Lower lobe of right lung (tissue), 2 donors: Measurements from ENCODE around the gene PPP6R2. TPM values are rescaled to one million over a fixed set of nuclear protein-coding genes. Genes with fewer than 3 reads are reported as not detected.
A peak's percentile ranks its signal among the peaks of the same experiment; 100 is the strongest.
"Not testable (repeated sequence)": the region's sequence is repeated elsewhere in the genome, so short reads cannot be mapped to it uniquely, and the experiment has no call there.

Source experiments
- ATAC-seq, 2 donors: fragments of 200-7000 bp; cut with Tn5 transposase; one replicate each; pipeline ENCODE4 v1.9.1; 2020 to 2022; ENCODE audit warnings: mild to moderate bottlenecking in 2 of 2, moderate library complexity in 2 of 2
- DNase-seq: peaks from one replicate; pipeline ENCODE4 v3.0.0-alpha.2; 2020
- H3K27ac ChIP-seq: fragments of 200-600 bp; one replicate; pipeline ENCODE4 v1.8.0; 2022
- H3K27me3 ChIP-seq: fragments of 200-600 bp; one replicate; pipeline ENCODE4 v1.8.0; 2022; ENCODE audit warnings: low read depth
- H3K36me3 ChIP-seq: fragments of 200-600 bp; one replicate; pipeline ENCODE4 v1.8.0; 2022; ENCODE audit warnings: mild to moderate bottlenecking
- H3K4me1 ChIP-seq: fragments of 200-600 bp; one replicate; pipeline ENCODE4 v1.8.0; 2022
- H3K4me3 ChIP-seq: fragments of 200-600 bp; one replicate; pipeline ENCODE4 v1.8.0; 2022; ENCODE audit warnings: mild to moderate bottlenecking
- H3K9me3 ChIP-seq: fragments of 200-600 bp; one replicate; pipeline ENCODE4 v1.8.0; 2022
- intact Hi-C: fragments of 100-400 bp; cut with DNase I; formaldehyde crosslinking; loops from one replicate; pipeline ENCODE4 v1.11.0; 2022
- total RNA-seq: library from RNA; stranded (reverse); fragmentation: NEBNext Ultra II Directional; extraction: Animal tissue kit (Norgen Biotek cat#: 25700); gene quantifications from one replicate; pipeline ENCODE4 v1.2.1, GENCODE V29; 2021
- TF ChIP-seq, protein P1 (sequence below): fragments of 200-600 bp; IDR thresholded peaks from one replicate; pipeline ENCODE4 v1.8.0; 2022; ENCODE audit warnings: antibody characterized with exemption, mild to moderate bottlenecking
- donor health status: DM: no; HTN: yes; CAD: no; lungs with severe emphysema.

Gene PPP6R2
- total RNA-seq, 1 donor from 2014 or later, result 52.5 TPM

DNA sequence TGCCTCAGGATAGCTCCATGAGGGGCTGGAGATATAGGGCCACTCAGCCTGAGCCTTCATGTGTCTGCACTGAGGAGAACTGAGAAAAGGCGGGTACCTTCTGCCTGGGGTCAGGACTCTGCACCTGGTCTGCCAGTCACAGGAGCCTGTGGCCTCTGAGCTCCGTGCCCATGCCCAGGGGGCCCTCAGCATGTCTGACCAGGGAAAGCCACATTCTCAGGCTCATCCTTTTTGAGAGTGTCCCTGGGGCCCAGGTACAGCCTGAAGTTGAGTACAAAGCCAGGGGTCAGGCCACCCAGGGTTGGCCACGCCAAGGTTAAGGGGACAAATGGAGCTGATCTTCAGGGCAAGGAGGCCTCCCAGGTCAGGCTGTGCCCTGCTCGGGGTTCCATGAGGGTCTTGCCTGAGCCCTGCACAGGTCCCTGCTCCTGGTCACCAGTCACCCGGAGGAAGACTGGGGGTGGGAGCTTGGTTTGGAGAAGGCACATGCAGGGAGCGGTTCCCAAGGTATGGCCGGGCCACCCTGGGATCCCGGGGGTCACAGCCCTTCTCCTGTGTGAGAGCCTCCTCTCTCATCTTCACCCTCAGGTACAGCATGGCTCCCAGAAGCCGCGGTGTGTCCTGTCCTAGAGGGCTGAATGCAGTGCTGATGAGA is 22.3 kb upstream of the PPP6R2 start:
- TF ChIP-seq, protein P1, sequence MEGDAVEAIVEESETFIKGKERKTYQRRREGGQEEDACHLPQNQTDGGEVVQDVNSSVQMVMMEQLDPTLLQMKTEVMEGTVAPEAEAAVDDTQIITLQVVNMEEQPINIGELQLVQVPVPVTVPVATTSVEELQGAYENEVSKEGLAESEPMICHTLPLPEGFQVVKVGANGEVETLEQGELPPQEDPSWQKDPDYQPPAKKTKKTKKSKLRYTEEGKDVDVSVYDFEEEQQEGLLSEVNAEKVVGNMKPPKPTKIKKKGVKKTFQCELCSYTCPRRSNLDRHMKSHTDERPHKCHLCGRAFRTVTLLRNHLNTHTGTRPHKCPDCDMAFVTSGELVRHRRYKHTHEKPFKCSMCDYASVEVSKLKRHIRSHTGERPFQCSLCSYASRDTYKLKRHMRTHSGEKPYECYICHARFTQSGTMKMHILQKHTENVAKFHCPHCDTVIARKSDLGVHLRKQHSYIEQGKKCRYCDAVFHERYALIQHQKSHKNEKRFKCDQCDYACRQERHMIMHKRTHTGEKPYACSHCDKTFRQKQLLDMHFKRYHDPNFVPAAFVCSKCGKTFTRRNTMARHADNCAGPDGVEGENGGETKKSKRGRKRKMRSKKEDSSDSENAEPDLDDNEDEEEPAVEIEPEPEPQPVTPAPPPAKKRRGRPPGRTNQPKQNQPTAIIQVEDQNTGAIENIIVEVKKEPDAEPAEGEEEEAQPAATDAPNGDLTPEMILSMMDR, result no peak
- Histone ChIP-seq H3K9me3 (no peaks in the 10 kb centered on the region), H3K36me3 (no peaks in the 10 kb centered on the region), H3K27me3 (no peaks in the 10 kb centered on the region), H3K27ac (no peak overlapping the region), H3K4me1 (peaks cover 3% of the 10 kb centered on the region), H3K4me3 (no peak overlapping the region)
- DNase-seq, result no peak
- intact Hi-C loops, result loop anchor here (10.0 kb wide), 1 partner anchor 46 kb away; the partner anchor contains the start of gene MAPK11
- ATAC-seq, result no peak

DNA sequence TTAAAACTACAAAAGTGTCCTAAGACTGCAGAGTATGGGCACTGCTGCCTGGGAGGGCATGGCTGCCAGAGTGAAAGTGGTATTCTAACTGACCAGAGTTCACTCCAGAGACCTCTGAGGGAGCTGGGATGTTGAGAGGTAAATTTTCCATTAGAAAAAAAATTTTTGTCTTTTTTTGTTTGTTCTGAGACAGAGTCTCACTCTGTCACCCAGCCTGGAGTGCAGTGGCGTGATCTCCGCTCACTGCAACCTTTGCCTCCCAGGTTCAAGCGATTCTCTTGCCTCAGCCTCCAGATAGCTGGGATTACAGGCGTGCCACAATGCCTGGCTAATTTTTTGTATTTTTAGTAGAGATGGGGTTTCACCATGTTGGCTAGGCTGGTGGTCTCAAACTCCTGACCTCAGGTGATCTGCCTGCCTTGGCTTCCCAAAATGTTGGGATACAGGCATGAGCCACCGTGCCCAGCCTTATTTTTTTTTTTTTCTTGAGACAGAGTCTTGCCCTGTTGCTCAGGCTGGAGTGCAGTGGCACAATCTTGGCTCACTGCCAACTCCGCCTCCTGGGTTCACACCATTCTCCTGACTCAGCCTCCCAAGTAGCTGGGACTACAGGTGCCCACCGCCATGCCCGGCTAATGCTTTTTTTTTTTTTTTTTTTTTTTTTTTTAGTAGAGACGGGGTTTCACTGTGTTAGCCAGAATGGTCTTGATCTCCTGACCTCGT is 20.6 kb upstream of the PPP6R2 start:
- not testable (repeated sequence) for ATAC-seq, H3K9me3 ChIP-seq, H3K4me3 ChIP-seq, H3K27me3 ChIP-seq, H3K36me3 ChIP-seq, H3K27ac ChIP-seq
- peak; percentile 65 for DNase-seq
- intact Hi-C loops, result loop anchor here (10.0 kb wide), 1 partner anchor 48 kb away; the partner anchor contains the start of gene MAPK11
- peaks cover 11% of the 10 kb centered on the region for H3K4me1 ChIP-seq

DNA sequence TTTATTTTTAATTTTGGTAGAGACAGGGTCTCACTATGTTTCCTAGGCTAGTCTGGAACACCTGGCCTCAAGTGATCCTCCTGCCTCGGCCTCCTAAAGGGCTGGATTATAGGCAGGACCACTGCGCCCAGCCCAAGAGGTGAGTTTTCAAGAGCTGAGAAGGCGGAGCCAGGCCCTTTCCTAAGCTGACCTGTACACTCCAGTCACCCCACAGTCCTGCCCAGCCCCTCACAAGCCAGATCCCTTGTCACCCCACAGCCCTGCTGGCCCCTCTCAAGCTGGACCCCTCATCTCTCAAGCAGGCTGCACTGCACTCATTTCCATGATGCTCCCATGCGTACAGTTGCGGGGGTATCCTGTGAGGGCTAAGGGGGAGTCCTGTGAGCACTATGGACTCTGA is 19.2 kb upstream of the PPP6R2 start:
- Histone ChIP-seq H3K36me3 (no peaks in the 10 kb centered on the region), H3K27me3 (no peaks in the 10 kb centered on the region), H3K27ac (no peak overlapping the region), H3K4me3 (no peak overlapping the region), H3K4me1 (peaks cover 18% of the 10 kb centered on the region), H3K9me3 (no peaks in the 10 kb centered on the region)
- DNase-seq (no peak), ATAC-seq (no peak)
- intact Hi-C loops, result loop anchor here (10.0 kb wide), 1 partner anchor 49 kb away; the partner anchor contains the start of gene MAPK11
- TF ChIP-seq, protein P1, result no peak

DNA sequence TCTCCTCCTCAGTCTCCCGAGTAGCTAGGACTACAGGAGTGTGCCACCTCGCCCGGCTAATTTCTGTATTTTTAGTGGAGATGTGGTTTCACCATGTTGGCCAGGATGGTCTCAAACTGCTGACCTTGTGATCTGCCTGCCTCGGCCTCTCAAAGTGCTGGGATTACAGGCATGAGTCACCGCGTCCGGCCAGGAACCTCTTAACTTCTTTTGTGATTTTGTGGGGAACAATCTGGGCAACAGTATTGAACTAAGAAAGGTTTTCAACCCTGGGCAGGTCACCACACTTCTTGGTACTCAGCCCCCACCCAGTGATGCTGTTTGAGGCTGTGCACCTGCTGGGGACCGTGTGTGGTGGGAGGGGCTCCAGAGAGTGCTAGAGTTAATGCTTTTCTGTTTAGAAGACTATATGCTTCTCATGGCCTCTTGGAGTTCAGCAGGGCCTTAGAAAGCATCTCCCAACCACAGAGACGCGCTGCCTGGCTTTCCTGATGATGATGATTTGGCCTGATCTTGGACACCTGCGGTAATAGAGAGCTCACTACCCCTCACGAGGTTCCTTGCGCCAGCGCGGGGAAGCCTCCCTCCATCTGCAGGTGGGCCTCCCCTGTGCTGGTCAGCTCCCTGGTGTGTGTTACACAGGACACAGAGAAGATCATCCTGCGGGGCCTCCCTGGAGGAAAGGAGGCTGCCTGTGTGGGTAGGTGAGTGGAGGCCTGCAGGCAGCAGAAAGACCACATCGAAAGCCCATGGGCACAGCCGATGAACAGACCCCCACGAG is 17.5 kb upstream of the PPP6R2 start:
- peaks cover 18% of the 10 kb centered on the region for H3K4me1 ChIP-seq
- H3K9me3 ChIP-seq, result no peaks in the 10 kb centered on the region
- H3K27ac ChIP-seq, result no peak overlapping the region
- TF ChIP-seq, protein P1, result no peak
- intact Hi-C loops, result loop anchor here (10.0 kb wide), 1 partner anchor 51 kb away; the partner anchor contains the start of gene MAPK11
- ATAC-seq, result no peak
- no peak for DNase-seq
- H3K4me3 ChIP-seq, result peak overlapping the region; percentile 81
- H3K27me3 ChIP-seq, result no peaks in the 10 kb centered on the region
- no peaks in the 10 kb centered on the region for H3K36me3 ChIP-seq

DNA sequence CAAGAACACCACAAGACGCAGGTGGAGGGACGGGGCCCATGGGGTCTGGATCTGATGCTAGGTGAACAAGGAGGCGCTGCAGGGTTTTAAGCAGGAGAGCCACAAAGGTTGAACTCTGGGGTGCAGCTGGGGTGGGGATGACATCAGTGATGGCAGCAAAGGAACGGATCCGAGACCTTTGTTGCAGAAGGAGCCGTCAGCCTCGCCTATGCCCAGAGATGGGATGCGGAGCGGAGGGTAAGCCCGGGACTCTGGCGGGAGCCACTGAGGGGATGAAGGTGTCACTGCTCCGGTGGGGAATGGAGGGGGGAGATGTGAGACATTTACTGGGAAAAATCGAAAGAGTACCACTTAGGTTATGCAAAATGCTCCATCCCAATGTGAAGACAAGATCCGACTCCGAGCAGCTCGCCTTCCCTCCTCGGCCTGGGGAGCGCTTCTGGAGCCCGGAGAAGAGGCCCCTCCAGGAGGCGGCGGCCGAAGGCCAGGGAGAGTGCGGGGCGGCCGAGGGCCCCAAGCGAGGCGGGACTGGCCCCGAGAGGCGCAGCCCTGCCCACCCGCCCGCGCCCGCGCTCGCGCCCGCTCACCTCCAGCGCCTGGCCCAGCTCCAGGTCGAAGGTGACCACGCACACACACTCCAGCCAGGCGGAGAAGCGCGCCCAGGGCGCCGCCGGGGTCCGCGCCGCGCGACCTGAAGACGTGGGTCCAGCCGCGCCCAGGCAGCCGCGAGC is 16.7 kb upstream of the PPP6R2 start:
- H3K4me1 ChIP-seq, result peaks cover 18% of the 10 kb centered on the region
- H3K27ac ChIP-seq, result peak overlapping the region; percentile 98
- intact Hi-C loops, result loop anchor here (10.0 kb wide), 1 partner anchor 52 kb away; the partner anchor contains the start of gene MAPK11
- ATAC-seq (peak; percentile 25 to 45), DNase-seq (no peak)
- no peaks in the 10 kb centered on the region for H3K27me3 ChIP-seq
- TF ChIP-seq, protein P1, result no peak
- no peaks in the 10 kb centered on the region for H3K9me3 ChIP-seq
- peak overlapping the region; percentile 81 for H3K4me3 ChIP-seq
- H3K36me3 ChIP-seq, result no peaks in the 10 kb centered on the region
